Heart right ventricle (tissue), 16 donors: ENCODE data around the gene PTPRD. TPM values are rescaled to one million over a fixed set of nuclear protein-coding genes. Genes with fewer than 3 reads are reported as not detected.
"Not testable (repeated sequence)": the region's sequence is repeated elsewhere in the genome, so short reads cannot be mapped to it uniquely, and the experiment has no call there.

Experiments
- ATAC-seq, 8 donors: fragments of 200-7000 bp; cut with Tn5 transposase; one replicate each; pipeline ENCODE4 v1.9.1; 2020; ENCODE audit warnings: mild to moderate bottlenecking in 8 of 8, moderate library complexity in 8 of 8, moderate number of reproducible peaks in 1 of 8
- DNase-seq, 2 donors: peaks; one replicate each; pipeline ENCODE4 v3.0.0-alpha.2; 2020
- H3K27ac ChIP-seq, 10 donors: fragments of 200-600 bp; sonication (generic) in 2 of 10; one replicate each; pipeline versions ENCODE4 v1.5.0 to v1.8.0; 2020 to 2022; ENCODE audit warnings: mild to moderate bottlenecking in 3 of 10
- H3K27me3 ChIP-seq, 7 donors: fragments of 200-600 bp; one replicate each; pipeline ENCODE4 v1.8.0; 2021 to 2022; ENCODE audit warnings: mild to moderate bottlenecking in 2 of 7
- H3K36me3 ChIP-seq, 9 donors: fragments of 200-600 bp; sonication (generic) in 1 of 9; one replicate each; pipeline versions ENCODE4 v1.5.0 to v1.8.0; 2020 to 2022; ENCODE audit warnings: mild to moderate bottlenecking in 2 of 9
- H3K4me1 ChIP-seq, 9 donors: fragments of 200-600 bp; sonication (generic) in 1 of 9; one replicate each; pipeline versions ENCODE4 v1.5.0 to v1.8.0; 2020 to 2022; ENCODE audit warnings: mild to moderate bottlenecking in 4 of 9
- H3K4me3 ChIP-seq, 10 donors: fragments of 200-600 bp; sonication (generic) in 2 of 10; one replicate each; pipeline versions ENCODE4 v1.5.0 to v1.8.0; 2020 to 2022; ENCODE audit warnings: mild to moderate bottlenecking in 7 of 10, moderate library complexity in 2 of 10
- H3K9me3 ChIP-seq, 11 donors: fragments of 200-600 bp in 10 of 11; sonication (generic) in 2 of 11; one replicate each; pipeline versions ENCODE4 v1.5.0 to v1.8.0; 2013 to 2022; ENCODE audit warnings: mild to moderate bottlenecking in 2 of 11, control low read depth in 1 of 11, moderate library complexity in 1 of 11
- WGBS, 2 donors: extraction: QIAGEN DNeasy Blood & Tissue Kit; methylation state at CpG; one replicate each; pipeline ENCODE4 v1.1.7; 2013; ENCODE audit warnings: inconsistent platforms in 1 of 2; 5-methylcytosine and 5-hydroxymethylcytosine counted together
- intact Hi-C, 10 donors: fragments of 100-400 bp; cut with DNase I; formaldehyde crosslinking; loops; one replicate each; pipeline versions ENCODE4 v1.11.1 to v1.14.2; 2022
- polyA plus RNA-seq, 2 donors: library from polyadenylated mRNA; stranded (reverse); fragments of 200-250 nt; gene quantifications; one replicate each; pipeline ENCODE4 v1.2.3, GENCODE V29; 2013
- total RNA-seq, 10 donors: library from RNA; stranded (reverse); fragmentation: NEBNext Ultra II Directional in 3 of 10; extraction: Animal tissue kit (Norgen Biotek cat#: 25700) in 3 of 10; gene quantifications; one replicate each; pipeline versions ENCODE4 v1.2.1 to v1.2.4, GENCODE V29; 2021 to 2023
- TF ChIP-seq, protein P1 (sequence below), 9 donors: fragments of 200-600 bp; sonication (generic) in 2 of 9; IDR thresholded peaks; one replicate each; pipeline versions ENCODE4 v1.5.0 to v1.8.0; 2021 to 2022; ENCODE audit warnings: antibody characterized with exemption in 9 of 9, mild to moderate bottlenecking in 5 of 9, moderate library complexity in 1 of 9
- donor health status: Arrhythmogenic right ventricular cardiomyopathy.
- donor health status: ischemic (EF 13 %, LVEDD 7.1; RV severe dilation, severe dysfunction).
- donor health status: healthy with polysubstance abuse.
- donor health status: DM: no; HTN: yes; CAD: no.
- donor health status: DM: no; HTN: no; CAD: no.
- donor health status: ischemic (EF 25% LVEDD 6.9; RV normal size, moderate dysfunction).
- donor health status: ischemic (EF 25% LVEDD 5.7; RV mildly dilated, moderate dysfunction).
- donor health status: healthy.
- donor health status: DM: yes; HTN: yes; CAD: no.
- donor health status: Ischemic cardiomyopathy.
- donor health status: ischemic (EF 35%, LVEDD 5.7; RV mildly dilated, moderate dysfunction).
- donor health status: nonischemic (EF 11% LVEDD 7.7; RV severe dilation, severe dysfunction).
- donor health status: DM: yes; HTN: yes; CAD: no.
- donor health status: PGD.
- donor health status: ischemic (EF 29% LVEDD 5.4; RV normal size, mild dysfunction).
- donor health status: nonischemic (EF 23%, LVEDD 6.1; RV moderate dilation, normal function).

Gene PTPRD
- total and polyA plus RNA-seq, 12 donors: 1.4 to 25.2 (median 13.0) TPM

DNA sequence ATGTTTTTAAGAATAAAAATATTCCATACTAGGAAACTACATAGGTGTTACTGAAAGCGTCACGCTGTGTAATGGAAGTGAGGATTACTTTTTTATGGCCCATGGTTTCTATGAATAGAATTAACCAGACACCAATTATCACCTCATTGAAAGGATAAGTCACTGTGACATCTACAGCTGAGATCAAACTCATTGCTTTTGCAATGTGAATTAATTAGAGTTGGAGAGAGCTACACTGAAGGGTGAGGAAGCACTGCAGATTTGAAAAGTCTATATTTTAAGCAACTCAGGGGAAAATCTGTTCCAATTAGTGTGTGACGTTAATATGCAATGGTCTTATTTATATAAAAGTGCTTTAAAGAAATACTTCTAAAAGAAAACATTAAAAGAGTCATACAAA, 1513.2 kb downstream of the PTPRD start:
- intact Hi-C loops: loop anchor here in 1 of 10 donors (10.0 kb wide), 1 partner anchor 75 kb away; no protein-coding TSS in a partner anchor
- ATAC-seq (no peak), DNase-seq (no peak)
- Histone ChIP-seq H3K27ac (no peak overlapping the region), H3K36me3 (no peaks in the 10 kb centered on the region), H3K9me3 (peaks cover 0 to 8% (median 0%) of the 10 kb centered on the region in 11 donors), H3K4me1 (no peaks in the 10 kb centered on the region), H3K4me3 (no peak overlapping the region), H3K27me3 (no peaks in the 10 kb centered on the region)
- 75 to 77% methylated on average over 3 of the region's 3 CpGs for WGBS, 2 donors
- TF ChIP-seq, protein P1, sequence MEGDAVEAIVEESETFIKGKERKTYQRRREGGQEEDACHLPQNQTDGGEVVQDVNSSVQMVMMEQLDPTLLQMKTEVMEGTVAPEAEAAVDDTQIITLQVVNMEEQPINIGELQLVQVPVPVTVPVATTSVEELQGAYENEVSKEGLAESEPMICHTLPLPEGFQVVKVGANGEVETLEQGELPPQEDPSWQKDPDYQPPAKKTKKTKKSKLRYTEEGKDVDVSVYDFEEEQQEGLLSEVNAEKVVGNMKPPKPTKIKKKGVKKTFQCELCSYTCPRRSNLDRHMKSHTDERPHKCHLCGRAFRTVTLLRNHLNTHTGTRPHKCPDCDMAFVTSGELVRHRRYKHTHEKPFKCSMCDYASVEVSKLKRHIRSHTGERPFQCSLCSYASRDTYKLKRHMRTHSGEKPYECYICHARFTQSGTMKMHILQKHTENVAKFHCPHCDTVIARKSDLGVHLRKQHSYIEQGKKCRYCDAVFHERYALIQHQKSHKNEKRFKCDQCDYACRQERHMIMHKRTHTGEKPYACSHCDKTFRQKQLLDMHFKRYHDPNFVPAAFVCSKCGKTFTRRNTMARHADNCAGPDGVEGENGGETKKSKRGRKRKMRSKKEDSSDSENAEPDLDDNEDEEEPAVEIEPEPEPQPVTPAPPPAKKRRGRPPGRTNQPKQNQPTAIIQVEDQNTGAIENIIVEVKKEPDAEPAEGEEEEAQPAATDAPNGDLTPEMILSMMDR (IDR thresholded peaks at IDR 0.05): no peak

DNA sequence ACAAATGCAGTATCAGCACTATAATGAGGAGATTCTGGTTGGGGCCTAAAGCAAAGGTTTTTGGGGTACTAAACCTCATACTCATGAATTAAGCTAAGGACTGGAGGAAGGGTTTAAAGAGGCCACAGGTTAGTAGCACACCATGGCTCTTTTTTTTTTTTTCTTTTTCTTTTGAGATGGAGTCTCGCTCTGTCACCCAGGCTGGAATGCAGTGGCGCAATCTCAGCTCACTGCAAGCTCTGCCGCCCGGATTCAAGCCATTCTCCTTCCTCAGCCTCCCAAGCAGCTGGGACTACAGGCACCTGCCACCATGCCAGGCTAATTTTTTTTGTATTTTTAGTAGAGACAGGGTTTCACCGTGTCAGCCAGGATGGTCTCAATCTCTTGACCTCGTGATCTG, 1515.5 kb downstream of the PTPRD start:
- H3K27me3 ChIP-seq, H3K4me3 ChIP-seq, intact Hi-C loops, H3K27ac ChIP-seq, DNase-seq, ATAC-seq, H3K36me3 ChIP-seq, H3K4me1 ChIP-seq: not testable (repeated sequence)
- WGBS, 2 donors: 81 to 83% methylated on average over 6 of the region's 6 CpGs
- peaks cover 0 to 18% (median 0%) of the 10 kb centered on the region in 11 donors for H3K9me3 ChIP-seq

DNA sequence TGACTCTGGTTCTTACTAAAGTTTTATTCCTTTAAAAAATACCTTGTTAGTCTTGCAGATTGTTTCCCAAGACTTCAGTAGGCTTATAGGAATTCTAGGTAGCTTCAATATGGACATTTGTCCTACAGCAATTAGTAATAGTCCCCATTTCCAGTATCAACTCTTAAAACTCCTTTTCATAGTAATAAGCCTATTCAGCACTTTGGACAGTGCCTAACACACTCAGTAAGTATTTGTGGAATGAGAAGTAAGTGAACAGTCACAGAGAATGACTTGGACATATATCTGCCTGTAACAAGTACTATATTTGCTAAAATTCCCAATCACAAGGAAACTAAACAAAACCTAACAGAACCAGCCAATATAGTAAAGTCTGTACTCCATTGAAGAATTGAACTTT, 1521.4 kb downstream of the PTPRD start:
- TF ChIP-seq, protein P1 (IDR thresholded peaks at IDR 0.05): no peak
- intact Hi-C loops: no loop called here
- H3K9me3 ChIP-seq: peaks cover 0 to 24% (median 0%) of the 10 kb centered on the region in 11 donors
- no peaks in the 10 kb centered on the region for H3K36me3 ChIP-seq
- no peak for DNase-seq
- H3K4me1 ChIP-seq: no peaks in the 10 kb centered on the region
- H3K27ac ChIP-seq: no peak overlapping the region
- no peak for ATAC-seq
- no peak overlapping the region for H3K4me3 ChIP-seq
- no peaks in the 10 kb centered on the region for H3K27me3 ChIP-seq

DNA sequence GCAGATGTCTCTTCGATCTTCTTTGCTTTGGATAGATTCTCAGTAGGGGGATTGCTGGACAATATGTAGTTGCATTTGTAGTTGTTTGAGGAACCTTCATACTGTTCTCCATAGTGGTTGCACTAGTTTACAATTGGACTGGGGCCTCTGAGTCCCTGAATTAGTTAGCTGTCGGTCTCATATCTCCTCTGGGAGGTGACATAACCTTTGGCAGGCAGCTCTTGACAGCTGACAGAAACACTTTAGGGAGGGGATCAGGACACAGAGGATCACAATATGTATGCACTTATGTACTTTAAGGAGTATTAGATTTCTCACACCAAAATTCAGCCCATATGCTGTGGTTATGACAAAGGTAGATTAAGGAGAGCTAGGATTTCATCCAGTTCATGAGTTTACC, 1533.3 kb downstream of the PTPRD start:
- peak in 3 of 8 donors; percentile 33 to 57 (median 47) for ATAC-seq
- 43 to 49% methylated on average over 2 of the region's 2 CpGs for WGBS, 2 donors

DNA sequence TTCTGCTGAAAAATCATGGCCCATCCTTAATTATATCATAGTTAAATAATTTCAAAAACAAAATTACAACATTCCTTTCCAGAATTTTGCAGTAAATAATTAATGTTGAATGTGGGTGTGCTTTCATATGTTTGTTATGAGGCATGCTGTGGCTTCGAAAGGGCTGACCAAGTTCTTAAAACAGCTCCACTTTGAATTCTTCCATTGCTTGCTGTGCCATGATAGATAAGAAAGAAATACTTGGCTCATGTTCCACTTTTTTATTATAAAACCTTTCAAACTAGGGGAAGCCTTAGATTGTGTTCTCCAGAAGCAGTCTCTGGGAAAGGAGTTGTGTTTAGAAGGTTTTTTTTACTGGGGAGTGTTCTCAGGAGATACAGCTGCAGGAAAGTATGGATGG, 1534.5 kb downstream of the PTPRD start:
- WGBS, 2 donors: 15 to 23% methylated on average over 1 of the region's 1 CpG
- H3K4me1 ChIP-seq: peaks cover 0 to 11% (median 0%) of the 10 kb centered on the region in 9 donors
- peak in 3 of 8 donors; percentile 42 to 62 (median 61) for ATAC-seq
- no peaks in the 10 kb centered on the region for H3K36me3 ChIP-seq
- H3K27ac ChIP-seq: no peak overlapping the region
- H3K4me3 ChIP-seq: no peak overlapping the region
- TF ChIP-seq, protein P1 (IDR thresholded peaks at IDR 0.05): no peak
- intact Hi-C loops: no loop called here
- no peak for DNase-seq
- H3K27me3 ChIP-seq: no peaks in the 10 kb centered on the region
- peaks cover 0 to 44% (median 0%) of the 10 kb centered on the region in 11 donors for H3K9me3 ChIP-seq

More for the DNA sequence above, 1533.3 kb downstream of the PTPRD start:
- DNase-seq: no peak
- H3K27ac ChIP-seq: no peak overlapping the region
- H3K36me3 ChIP-seq: no peaks in the 10 kb centered on the region
- H3K27me3 ChIP-seq: no peaks in the 10 kb centered on the region
- TF ChIP-seq, protein P1 (IDR thresholded peaks at IDR 0.05): no peak
- peaks cover 0 to 11% (median 0%) of the 10 kb centered on the region in 9 donors for H3K4me1 ChIP-seq
- intact Hi-C loops: no loop called here
- H3K9me3 ChIP-seq: peaks cover 0 to 48% (median 0%) of the 10 kb centered on the region in 11 donors
- no peak overlapping the region for H3K4me3 ChIP-seq
